Ascending aorta (tissue), 2 donors: ENCODE results near the gene CALY. TPM values are rescaled to one million over a fixed set of nuclear protein-coding genes. Genes with fewer than 3 reads are reported as not detected.

ENCODE experiments used
- DNase-seq, 2 donors: peaks; one replicate each; pipeline ENCODE4 v3.0.0-alpha.2; 2019; ENCODE audit warnings: low spot score in 2 of 2
- H3K27ac ChIP-seq, 2 donors: fragments of 200-600 bp; sonication (generic); one replicate each; pipeline ENCODE4 v1.5.1; 2016 to 2017; ENCODE audit warnings: mild to moderate bottlenecking in 1 of 2
- H3K27me3 ChIP-seq: fragments of 200-600 bp; sonication (generic); one replicate; pipeline ENCODE4 v1.5.1; 2017
- H3K36me3 ChIP-seq, 2 donors: fragments of 200-600 bp; sonication (generic); one replicate each; pipeline ENCODE4 v1.5.1; 2016
- H3K4me1 ChIP-seq, 2 donors: fragments of 200-600 bp; sonication (generic); one replicate each; pipeline ENCODE4 v1.5.1; 2016 to 2017; ENCODE audit warnings: mild to moderate bottlenecking in 1 of 2
- H3K4me3 ChIP-seq, 2 donors: fragments of 200-600 bp; sonication (generic); one replicate each; pipeline ENCODE4 v1.5.1; 2016 to 2017; ENCODE audit warnings: mild to moderate bottlenecking in 1 of 2
- H3K9me3 ChIP-seq, 2 donors: fragments of 200-600 bp; sonication (generic); one replicate each; pipeline ENCODE4 v1.5.1; 2016
- intact Hi-C: fragments of 100-400 bp; cut with DNase I; formaldehyde crosslinking; loops from one replicate; pipeline ENCODE4 v1.15.1; 2023
- total RNA-seq: library from RNA; depleted of rRNA; stranded (reverse); fragments of >200 nt; gene quantifications from one replicate; pipeline ENCODE4 v1.1.0, GENCODE V29; 2016
- TF ChIP-seq, protein P1 (sequence below), 3 experiments: fragments of 200-600 bp in 2 of 3; fragments of 450-650 bp in 1 of 3; sonication (generic) in 2 of 3; IDR thresholded peaks; one replicate each; pipeline ENCODE4 v1.5.1; 2016 to 2019; ENCODE audit warnings: antibody characterized with exemption in 3 of 3, mild to moderate bottlenecking in 1 of 3, moderate library complexity in 1 of 3

Gene CALY
- total RNA-seq, 1 donor from 2014 or later: not detected

DNA sequence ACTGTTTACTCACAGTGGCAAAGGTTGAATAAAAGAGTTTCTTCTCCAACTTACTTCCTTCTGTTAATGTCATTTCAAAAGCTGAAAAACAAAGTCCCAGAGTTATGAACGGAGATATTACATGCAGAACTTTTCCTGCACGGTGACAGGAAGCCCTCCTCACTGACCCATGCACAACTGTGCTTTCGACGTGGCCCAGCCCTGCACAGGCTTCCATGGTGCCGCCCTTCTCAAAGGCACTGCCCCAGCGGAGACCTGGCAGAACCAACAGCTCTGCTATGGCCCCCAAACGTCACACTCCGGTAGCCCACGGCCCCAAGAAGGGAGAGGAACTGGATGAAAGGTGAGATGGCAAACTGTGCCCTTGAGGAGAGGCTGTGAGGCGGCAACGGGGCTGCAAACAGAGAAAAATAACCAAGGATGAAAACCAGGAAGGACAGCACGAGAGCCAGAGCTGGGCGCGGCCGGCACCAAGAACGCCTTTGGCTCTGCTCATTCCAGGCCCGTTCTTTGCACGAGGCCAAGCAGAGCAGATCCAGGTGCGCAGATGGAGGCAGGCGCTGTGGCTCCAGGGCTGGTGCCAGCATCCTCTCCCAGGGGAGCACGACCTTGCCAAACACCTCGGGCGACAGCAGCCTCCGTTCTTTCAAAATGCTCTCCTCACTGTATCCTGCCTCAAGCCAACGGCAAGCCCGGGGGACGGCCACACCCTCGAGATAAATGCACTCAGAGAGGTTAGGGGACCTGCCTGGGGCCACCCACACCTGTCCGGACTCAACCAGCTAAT, 28.1 kb upstream of the CALY start:
- no peak for DNase-seq
- no peak overlapping the region for H3K4me3 ChIP-seq
- H3K27ac ChIP-seq: no peak overlapping the region
- H3K27me3 ChIP-seq: no peaks in the 10 kb centered on the region
- no peaks in the 10 kb centered on the region for H3K9me3 ChIP-seq
- TF ChIP-seq, protein P1, sequence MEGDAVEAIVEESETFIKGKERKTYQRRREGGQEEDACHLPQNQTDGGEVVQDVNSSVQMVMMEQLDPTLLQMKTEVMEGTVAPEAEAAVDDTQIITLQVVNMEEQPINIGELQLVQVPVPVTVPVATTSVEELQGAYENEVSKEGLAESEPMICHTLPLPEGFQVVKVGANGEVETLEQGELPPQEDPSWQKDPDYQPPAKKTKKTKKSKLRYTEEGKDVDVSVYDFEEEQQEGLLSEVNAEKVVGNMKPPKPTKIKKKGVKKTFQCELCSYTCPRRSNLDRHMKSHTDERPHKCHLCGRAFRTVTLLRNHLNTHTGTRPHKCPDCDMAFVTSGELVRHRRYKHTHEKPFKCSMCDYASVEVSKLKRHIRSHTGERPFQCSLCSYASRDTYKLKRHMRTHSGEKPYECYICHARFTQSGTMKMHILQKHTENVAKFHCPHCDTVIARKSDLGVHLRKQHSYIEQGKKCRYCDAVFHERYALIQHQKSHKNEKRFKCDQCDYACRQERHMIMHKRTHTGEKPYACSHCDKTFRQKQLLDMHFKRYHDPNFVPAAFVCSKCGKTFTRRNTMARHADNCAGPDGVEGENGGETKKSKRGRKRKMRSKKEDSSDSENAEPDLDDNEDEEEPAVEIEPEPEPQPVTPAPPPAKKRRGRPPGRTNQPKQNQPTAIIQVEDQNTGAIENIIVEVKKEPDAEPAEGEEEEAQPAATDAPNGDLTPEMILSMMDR (IDR thresholded peaks at IDR 0.05): no peak
- intact Hi-C loops: no loop called here
- H3K36me3 ChIP-seq: peaks cover 47 to 61% of the 10 kb centered on the region in 2 donors
- no peaks in the 10 kb centered on the region for H3K4me1 ChIP-seq

DNA sequence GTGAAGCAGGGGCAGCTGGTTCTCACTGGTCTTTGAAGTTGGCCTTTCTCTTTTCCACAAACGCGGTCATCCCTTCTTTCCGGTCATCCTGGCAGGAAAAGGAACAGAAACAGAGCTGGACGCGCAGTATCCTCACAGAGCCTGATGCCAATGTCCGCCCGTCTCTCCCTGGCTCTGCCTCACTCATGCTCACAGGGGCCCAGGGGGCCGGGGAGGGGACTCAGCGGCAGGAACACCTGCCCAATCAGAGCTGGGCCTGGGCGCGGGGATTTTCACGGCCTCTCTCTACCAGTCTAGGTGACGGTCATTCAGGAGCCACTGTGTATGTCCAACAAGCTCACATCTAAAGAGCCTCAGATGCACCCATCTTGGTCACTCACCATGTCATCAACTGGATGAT, 26.1 kb upstream of the CALY start:
- Histone ChIP-seq H3K4me1 (no peaks in the 10 kb centered on the region), H3K27ac (no peak overlapping the region), H3K9me3 (no peaks in the 10 kb centered on the region), H3K36me3 (peaks cover 31 to 42% of the 10 kb centered on the region in 2 donors), H3K27me3 (no peaks in the 10 kb centered on the region), H3K4me3 (no peak overlapping the region)
- DNase-seq: no peak
- TF ChIP-seq, protein P1 (IDR thresholded peaks at IDR 0.05): no peak
- intact Hi-C loops: no loop called here

DNA sequence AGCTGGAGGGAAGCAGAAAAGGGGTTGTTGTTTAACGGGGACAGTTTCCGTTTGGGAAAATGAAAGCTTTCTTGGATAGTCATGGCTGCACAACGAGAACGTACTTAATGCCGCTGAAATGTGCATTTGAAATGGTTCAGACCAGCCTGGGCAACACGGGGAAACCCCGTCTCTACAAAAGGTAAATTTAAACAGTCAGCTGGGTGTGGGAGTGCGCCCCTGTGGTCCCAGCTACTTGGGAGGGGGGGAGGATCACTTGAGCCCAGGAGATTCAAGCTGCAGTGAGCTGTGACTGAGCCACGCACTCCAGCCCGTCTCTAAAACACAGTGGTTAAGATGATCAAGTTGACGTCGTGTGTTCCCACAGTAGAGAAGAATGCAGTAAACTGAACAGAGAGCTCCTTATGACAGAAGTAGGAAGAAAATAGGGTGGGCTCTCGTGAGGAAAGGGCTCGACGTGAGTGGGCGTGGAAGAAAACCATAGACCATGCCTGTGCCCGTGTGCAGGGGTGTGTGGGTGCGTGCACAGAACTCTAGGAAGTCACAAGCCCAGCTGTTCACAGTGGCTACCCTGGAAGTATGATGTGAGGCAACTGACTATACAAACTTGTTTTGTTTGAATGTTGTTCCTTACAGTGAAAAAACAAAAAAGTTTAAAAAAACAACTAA, 25.2 kb upstream of the CALY start:
- H3K36me3 ChIP-seq: peaks cover 29 to 41% of the 10 kb centered on the region in 2 donors
- DNase-seq: no peak
- H3K4me3 ChIP-seq: no peak overlapping the region
- intact Hi-C loops: no loop called here
- H3K9me3 ChIP-seq: no peaks in the 10 kb centered on the region
- H3K27me3 ChIP-seq: no peaks in the 10 kb centered on the region
- H3K4me1 ChIP-seq: peaks cover 3 to 8% of the 10 kb centered on the region in 2 donors
- TF ChIP-seq, protein P1 (IDR thresholded peaks at IDR 0.05): no peak
- H3K27ac ChIP-seq: no peak overlapping the region

DNA sequence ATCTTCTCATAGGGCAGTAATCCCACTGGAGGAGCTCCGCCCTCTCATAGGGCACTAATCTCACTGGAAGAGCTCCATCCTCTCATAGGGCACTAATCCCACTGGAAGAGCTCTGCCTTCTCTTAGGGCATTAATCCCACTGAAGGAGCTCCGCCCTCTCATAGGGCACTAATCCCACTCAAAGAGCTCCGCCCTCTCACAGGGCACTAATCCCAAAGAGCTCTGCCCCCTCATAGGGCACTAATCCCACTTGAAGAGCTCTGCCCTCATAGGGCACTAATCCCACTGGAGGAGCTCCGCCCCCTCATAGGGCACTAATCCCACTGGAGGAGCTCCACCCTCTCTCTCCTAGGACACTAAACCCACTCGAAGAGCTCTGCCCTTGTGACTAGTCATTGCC, 24.5 kb upstream of the CALY start:
- Histone ChIP-seq H3K27ac (no peak overlapping the region), H3K4me1 (peaks cover 6 to 12% of the 10 kb centered on the region in 2 donors), H3K4me3 (no peak overlapping the region), H3K27me3 (no peaks in the 10 kb centered on the region), H3K9me3 (no peaks in the 10 kb centered on the region), H3K36me3 (peaks cover 22 to 34% of the 10 kb centered on the region in 2 donors)
- intact Hi-C loops: no loop called here
- no peak for DNase-seq
- TF ChIP-seq, protein P1 (IDR thresholded peaks at IDR 0.05): no peak

DNA sequence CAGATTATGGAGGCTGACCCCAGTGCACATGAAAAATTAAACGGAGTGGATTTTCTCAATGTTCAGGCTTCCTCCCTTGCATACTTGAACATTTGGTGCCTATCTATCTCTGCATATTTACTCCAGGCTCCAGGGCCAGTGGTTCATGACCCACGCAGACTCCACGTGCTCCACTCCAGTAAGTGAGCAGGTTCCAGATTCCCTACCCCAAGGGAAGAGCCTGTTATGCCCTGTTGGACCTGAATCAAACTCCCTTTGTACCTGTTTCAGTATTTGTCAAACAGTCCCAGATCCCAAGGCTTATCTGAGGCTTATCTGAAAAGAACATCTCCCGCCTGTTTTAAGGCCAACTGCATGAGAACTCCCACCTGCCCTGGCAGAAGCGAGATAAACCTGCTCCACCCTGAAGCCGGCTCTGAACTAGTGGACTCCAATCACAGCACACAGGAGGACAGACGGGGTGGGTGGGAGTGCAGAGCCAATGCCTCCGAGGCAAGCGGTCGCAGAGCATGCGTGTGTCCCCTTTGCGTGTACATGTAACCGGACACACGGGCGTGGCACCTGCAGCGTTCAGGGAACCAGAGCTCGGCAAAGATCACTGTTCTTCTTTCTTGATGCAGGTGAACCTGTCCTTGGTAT, 23.4 kb upstream of the CALY start:
- Histone ChIP-seq H3K9me3 (no peaks in the 10 kb centered on the region), H3K36me3 (peaks cover 12 to 23% of the 10 kb centered on the region in 2 donors), H3K4me3 (no peak overlapping the region), H3K27me3 (no peaks in the 10 kb centered on the region), H3K27ac (no peak overlapping the region), H3K4me1 (peaks cover 6 to 12% of the 10 kb centered on the region in 2 donors)
- intact Hi-C loops: no loop called here
- no peak for DNase-seq
- TF ChIP-seq, protein P1 (IDR thresholded peaks at IDR 0.05): no peak
